IMR-90 (cell line): ENCODE data around the gene EXPH5. TPM values are rescaled to one million over a fixed set of nuclear protein-coding genes. Genes with fewer than 3 reads are reported as not detected.

Source experiments
- ATAC-seq: fragments of 200-7000 bp; cut with Tn5 transposase; 2 replicates; pipeline ENCODE4 v1.9.1; 2020; ENCODE audit warnings: low read depth, mild to moderate bottlenecking, moderate library complexity
- BruUV-seq: library from RNA; stranded (reverse); fragments of 400-500 nt; replicated peaks from 2 replicates; lab custom pipeline; 2021; lab: Mats Ljungman, UMichigan
- CTCF ChIA-PET: fragments of 300-600 bp; formaldehyde crosslinking; extraction: SDS; loops from one replicate; lab custom pipeline; 2021; ENCODE audit warnings: antibody characterized with exemption; lab: Yijun Ruan, JAX
- POLR2A ChIA-PET: fragments of 300-600 bp; sonication (Branson Sonifier 250); formaldehyde crosslinking; loops from one replicate; lab custom pipeline; 2022; ENCODE audit warnings: antibody characterized with exemption; ENCODE audit not compliant: unreplicated experiment; lab: Charles Lee
- DNase-seq: peaks from one replicate; pipeline ENCODE4 v3.0.0; 2013
- H2AFZ ChIP-seq: replicated peaks from 2 replicates; pipeline ENCODE3; 2013; ENCODE audit warnings: low read length, mild to moderate bottlenecking; ENCODE audit not compliant: poor library complexity
- H2AK5ac ChIP-seq: 2 replicates; pipeline ENCODE4 v1.6.1; 2013; ENCODE audit warnings: low read depth, low read length, inconsistent platforms
- H2AK9ac ChIP-seq: replicated peaks from 2 replicates; pipeline ENCODE3; 2013; ENCODE audit warnings: mild to moderate bottlenecking, low read depth, low read length, moderate library complexity; ENCODE audit not compliant: poor library complexity
- H2BK120ac ChIP-seq: 2 replicates; pipeline ENCODE4 v1.6.1; 2013; ENCODE audit warnings: low read depth, low read length, inconsistent platforms
- H2BK15ac ChIP-seq: 3 replicates; pipeline ENCODE4 v1.6.1; 2013; ENCODE audit warnings: low read depth, low read length, inconsistent platforms
- H2BK20ac ChIP-seq: 2 replicates; pipeline ENCODE4 v1.6.1; 2013; ENCODE audit warnings: low read depth, mild to moderate bottlenecking, inconsistent platforms, low read length, moderate library complexity
- H2BK5ac ChIP-seq: 2 replicates; pipeline ENCODE4 v1.6.1; 2013; ENCODE audit warnings: mild to moderate bottlenecking, low read depth, low read length, inconsistent platforms; ENCODE audit not compliant: poor library complexity, severe bottlenecking
- H3K14ac ChIP-seq: replicated peaks from 2 replicates; pipeline ENCODE4 v1.6.1; 2013; ENCODE audit warnings: low read depth, low read length, inconsistent platforms
- H3K18ac ChIP-seq: 2 replicates; pipeline ENCODE4 v1.6.1; 2013; ENCODE audit warnings: low read depth, low read length, control low read depth
- H3K23ac ChIP-seq: 2 replicates; pipeline ENCODE4 v1.6.1; 2013; ENCODE audit warnings: low read depth, low read length, inconsistent platforms
- H3K27ac ChIP-seq: 2 replicates; pipeline ENCODE4 v1.5.1; 2013; ENCODE audit warnings: mild to moderate bottlenecking, control low read depth, low read length; ENCODE audit not compliant: insufficient read depth
- H3K27me3 ChIP-seq: 2 replicates; pipeline ENCODE4 v1.6.1; 2013; ENCODE audit warnings: low read length; ENCODE audit not compliant: control insufficient read depth, insufficient read depth
- H3K36me3 ChIP-seq: 2 replicates; pipeline ENCODE4 v1.6.1; 2013; ENCODE audit warnings: low read length, mixed read lengths; ENCODE audit not compliant: control insufficient read depth, insufficient read depth
- H3K4ac ChIP-seq: 2 replicates; pipeline ENCODE4 v1.6.1; 2013; ENCODE audit warnings: low read depth, low read length, inconsistent platforms
- H3K4me1 ChIP-seq: 2 replicates; pipeline ENCODE4 v1.6.1; 2013; ENCODE audit warnings: low read length, mixed read lengths; ENCODE audit not compliant: control insufficient read depth, insufficient read depth
- H3K4me2 ChIP-seq: 2 replicates; pipeline ENCODE4 v1.6.1; 2013; ENCODE audit warnings: low read depth, mild to moderate bottlenecking, control low read depth, low read length, moderate library complexity
- H3K4me3 ChIP-seq: 2 replicates; pipeline ENCODE4 v1.5.1; 2013; ENCODE audit warnings: low read depth, mild to moderate bottlenecking, control low read depth, low read length, moderate library complexity; ENCODE audit not compliant: insufficient read depth
- H3K56ac ChIP-seq: 2 replicates; pipeline ENCODE4 v1.6.1; 2013; ENCODE audit warnings: low read length, inconsistent platforms; ENCODE audit not compliant: insufficient read depth; ENCODE audit errors: extremely low read depth
- H3K79me1 ChIP-seq, 2 experiments: 2 replicates each; pipeline ENCODE4 v1.6.1; 2013; ENCODE audit warnings: low read length in 2 of 2, inconsistent platforms in 1 of 2, low read depth in 1 of 2
- H3K9ac ChIP-seq: 2 replicates; pipeline ENCODE4 v1.6.1; 2013; ENCODE audit warnings: low read depth, low read length, control low read depth
- H3K9me1 ChIP-seq: 2 replicates; pipeline ENCODE4 v1.6.1; 2013; ENCODE audit warnings: low read length, inconsistent platforms; ENCODE audit not compliant: insufficient read depth
- H3K9me3 ChIP-seq: 2 replicates; pipeline ENCODE4 v1.6.1; 2013; ENCODE audit warnings: low read length; ENCODE audit not compliant: control insufficient read depth, insufficient read depth
- H4K20me1 ChIP-seq: 2 replicates; pipeline ENCODE4 v1.6.1; 2013; ENCODE audit warnings: low read length, inconsistent platforms; ENCODE audit not compliant: insufficient read depth
- H4K5ac ChIP-seq: 2 replicates; pipeline ENCODE4 v1.6.1; 2013; ENCODE audit warnings: mild to moderate bottlenecking, low read depth, low read length, control low read depth
- H4K8ac ChIP-seq, 2 experiments: 2 replicates each; pipeline ENCODE4 v1.6.1; 2013; ENCODE audit warnings: low read depth in 2 of 2, low read length in 2 of 2, control low read depth in 1 of 2, inconsistent platforms in 1 of 2
- H4K91ac ChIP-seq: 2 replicates; pipeline ENCODE4 v1.6.1; 2013; ENCODE audit warnings: low read depth, low read length, inconsistent platforms; ENCODE audit not compliant: insufficient read depth
- FOS ChIP-seq: fragments of 150-350 bp; IDR thresholded peaks from 2 replicates; pipeline ENCODE4 v1.6.1; 2016; ENCODE audit warnings: low read depth, low read length
- MAFK ChIP-seq: IDR thresholded peaks from 2 replicates; pipeline ENCODE4 v1.6.1; 2012; ENCODE audit warnings: low read depth, low read length, improper control_type of control experiment
- MAZ ChIP-seq: IDR thresholded peaks from 2 replicates; pipeline ENCODE4 v1.6.1; 2012; ENCODE audit warnings: low read depth, mild to moderate bottlenecking, low read length, improper control_type of control experiment, moderate library complexity, borderline replicate concordance
- NFE2L2 ChIP-seq: fragments of 150-350 bp; IDR thresholded peaks from 2 replicates; pipeline ENCODE4 v1.6.1; 2016; ENCODE audit warnings: low read depth, mild to moderate bottlenecking, low read length
- RFX5 ChIP-seq: IDR thresholded peaks from 2 replicates; pipeline ENCODE4 v1.8.0; 2012; ENCODE audit warnings: low read depth, mild to moderate bottlenecking, low read length, moderate library complexity
- SMC3 ChIP-seq: fragments of 150-350 bp; IDR thresholded peaks from 2 replicates; pipeline ENCODE4 v1.6.1; 2016; ENCODE audit warnings: low read depth, mild to moderate bottlenecking, antibody characterized with exemption, low read length, moderate library complexity
- WGBS, 2 experiments: methylation state at CpG; one replicate each; pipeline versions ENCODE4 v1.1.5 to v1.1.7; 2013; ENCODE audit warnings: missing lambda C conversion rate in 2 of 2; ENCODE audit not compliant: insufficient read length in 1 of 2; ENCODE audit errors: extremely low coverage in 2 of 2; 5-methylcytosine and 5-hydroxymethylcytosine counted together
- dilution Hi-C: fragments of 300-500 bp; cut with HindIII; formaldehyde crosslinking; loops from one replicate; pipeline ENCODE4 v1.14.3; 2018; ENCODE audit warnings: low sequenced_read_pairs; ENCODE audit not compliant: unreplicated experiment
- in situ Hi-C: fragments of 300-500 bp; cut with MboI; formaldehyde crosslinking; loops from 3 replicates; pipeline ENCODE4 v1.14.3; 2019; ENCODE audit warnings: low sequenced_read_pairs, inconsistent platforms, mixed read lengths
- intact Hi-C: fragments of 100-400 bp; cut with micrococcal nuclease; formaldehyde crosslinking; loops from 2 replicates; pipeline ENCODE4 v1.10.0; 2022
- polyA plus RNA-seq, 3 experiments: library from polyadenylated mRNA; depleted of rRNA; stranded (reverse); fragments of >200 nt; gene quantifications; 2 replicates each; pipeline ENCODE4 v1.2.3, GENCODE V29; 2012; ENCODE audit warnings: low replicate concordance in 1 of 3
- total RNA-seq: library from RNA; depleted of rRNA; stranded (reverse); fragments of >200 nt; gene quantifications from 2 replicates; pipeline ENCODE4 v1.2.3, GENCODE V29; 2012

Gene EXPH5
- total and polyA plus RNA-seq, 2 of the 4 experiments (the other 2 are of a cell fraction): 0.05 to 0.72 TPM

- no peaks in the 10 kb centered on the region for H3K9me3 ChIP-seq
- H3K4me3 ChIP-seq: no peak overlapping the region
- peaks cover 28% of the 10 kb centered on the region for H3K36me3 ChIP-seq
- no peak overlapping the region for H2AK5ac ChIP-seq
- H2BK15ac ChIP-seq: no peak overlapping the region
- ChIA-PET POLR2A (no interaction called here), CTCF (interaction anchor here (0.6 kb wide), 2 partner anchors 88 to 368 kb away, joined by 3 to 4 read pairs; no protein-coding TSS in a partner anchor)
- H4K8ac ChIP-seq: no peak overlapping the region
- no peak overlapping the region for H3K18ac ChIP-seq
- BruUV-seq: no TSS peak
- no peak overlapping the region for H4K5ac ChIP-seq
- no peaks in the 10 kb centered on the region for H4K20me1 ChIP-seq
- no peak overlapping the region for H2BK20ac ChIP-seq
- no peak overlapping the region for H3K4ac ChIP-seq
- H3K56ac ChIP-seq: no peak overlapping the region
- intact Hi-C loops (no loop called here), dilution Hi-C loops (no loop called here), in situ Hi-C loops (no loop called here)
- no peaks in the 10 kb centered on the region; the same call in 1 of the 2 replicates for H3K4me1 ChIP-seq
- no peaks in the 10 kb centered on the region for H3K27me3 ChIP-seq
- ATAC-seq (no peak), DNase-seq (no peak)
- no peak overlapping the region for H4K91ac ChIP-seq
- no peak overlapping the region for H2AFZ ChIP-seq
- no peak overlapping the region for H3K4me2 ChIP-seq
- no peak overlapping the region for H3K14ac ChIP-seq
- H3K9ac ChIP-seq: no peak overlapping the region
- no peak overlapping the region for H2BK120ac ChIP-seq
- TF ChIP-seq RFX5 (no peak), FOS (no peak), NFE2L2 (no peak), SMC3 (no peak), MAFK (no peak), MAZ (no peak)
- H3K23ac ChIP-seq: no peak overlapping the region
- no peak overlapping the region for H3K27ac ChIP-seq
- no peaks in the 10 kb centered on the region; the same call in 1 of the 2 replicates for H3K9me1 ChIP-seq
- no CpG with 5 or more reads among the region's 3 CpGs for WGBS, 2 experiments
- no peak overlapping the region for H2BK5ac ChIP-seq
- peaks cover 9 to 11% of the 10 kb centered on the region in 2 experiments; a peak in 3 of 4 replicates for H3K79me1 ChIP-seq
- no peak overlapping the region for H2AK9ac ChIP-seq
These were observed 107.2 kb downstream of the EXPH5 start for GRCh38 chr11:108486331-108486730.
